ENCODE measurements around the gene TRAPPC2L.

TRAPPC2L gene

GRCh38 chr16:88881675-88882357 lies 24.9 kb downstream of the TRAPPC2L start:
- no peak overlapping the region for H3K4me3 ChIP-seq (ENCODE audit: low read length)
- H2AFZ ChIP-seq (ENCODE audit: low read length), result no peak overlapping the region
- no peaks in the 10 kb centered on the region for H3K4me1 ChIP-seq (ENCODE audit: low read length)
- no peaks in the 10 kb centered on the region for H3K36me3 ChIP-seq (replicated peaks; ENCODE audit: insufficient read depth, low read length)
- H3K27me3 ChIP-seq (replicated peaks; ENCODE audit: insufficient read depth, low read length), result no peaks in the 10 kb centered on the region
- no peak for DNase-seq
- TF ChIP-seq CTCF (IDR thresholded peaks at IDR 0.05; ENCODE audit: low read length) (no peak), EZH2 (optimal IDR thresholded peaks at IDR 0.05; ENCODE audit: low read depth, low read length) (no peak), EZH2phosphoT487 (IDR thresholded peaks at IDR 0.05; ENCODE audit: low read length) (no peak)
- H3K4me2 ChIP-seq (ENCODE audit: low read depth, low read length), result no peak overlapping the region
- H3K9ac ChIP-seq (ENCODE audit: low read length), result no peak overlapping the region
- no peaks in the 10 kb centered on the region for H3F3A ChIP-seq (ENCODE audit: insufficient read depth, low read length)
- no peaks in the 10 kb centered on the region for H3K9me2 ChIP-seq (replicated peaks; ENCODE audit: insufficient read depth, low read length)
- no peaks in the 10 kb centered on the region for H3K9me3 ChIP-seq (replicated peaks; ENCODE audit: insufficient read depth, low read length)
- no peak overlapping the region for H3K27ac ChIP-seq (ENCODE audit: low read length)
- no peaks in the 10 kb centered on the region for H3K79me2 ChIP-seq (ENCODE audit: low read length)
- H4K20me1 ChIP-seq (ENCODE audit: insufficient read depth, low read length), result no peaks in the 10 kb centered on the region

DNA sequence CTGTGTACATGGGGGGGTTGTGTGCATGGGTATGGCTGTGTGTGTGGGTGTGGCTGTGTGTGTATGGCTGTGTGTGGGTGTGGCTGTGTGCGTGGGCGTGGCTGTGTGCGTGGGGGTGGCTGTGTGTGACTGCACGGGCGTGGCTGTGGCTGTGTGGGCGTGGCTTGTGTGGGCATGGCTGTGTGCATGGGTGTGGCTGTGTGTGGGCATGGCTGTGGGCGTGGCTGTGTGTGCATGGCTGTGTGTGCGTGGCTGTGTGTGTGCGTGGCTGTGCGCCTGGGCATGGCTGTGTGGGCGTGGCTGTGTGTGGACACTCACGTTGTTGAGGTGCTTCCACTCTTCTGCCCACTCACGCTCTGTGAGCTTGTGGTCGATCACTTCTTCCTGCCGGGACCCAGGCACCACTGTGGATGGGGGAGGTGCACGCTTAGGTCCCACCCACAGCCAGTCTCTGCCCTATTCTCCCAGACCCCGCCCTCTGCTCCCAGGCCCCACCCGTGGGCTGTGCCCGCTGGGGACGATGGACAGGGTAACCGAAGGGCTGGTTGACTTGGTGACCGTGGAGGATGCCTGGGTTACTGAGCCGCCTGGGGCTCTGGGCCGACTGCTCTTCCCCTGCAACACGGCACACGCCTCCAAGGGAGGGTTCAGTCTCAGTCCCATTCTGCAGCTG lies 25.6 kb downstream of the TRAPPC2L start:
- Histone ChIP-seq H3K36me3 (replicated peaks; ENCODE audit: insufficient read depth, low read length) (no peaks in the 10 kb centered on the region), H3K9ac (ENCODE audit: low read length) (no peak overlapping the region), H3K9me2 (replicated peaks; ENCODE audit: insufficient read depth, low read length) (no peaks in the 10 kb centered on the region), H3K27ac (ENCODE audit: low read length) (no peak overlapping the region), H3K79me2 (ENCODE audit: low read length) (no peaks in the 10 kb centered on the region), H3K4me1 (ENCODE audit: low read length) (no peaks in the 10 kb centered on the region), H3F3A (ENCODE audit: insufficient read depth, low read length) (no peaks in the 10 kb centered on the region), H4K20me1 (ENCODE audit: insufficient read depth, low read length) (no peaks in the 10 kb centered on the region), H3K4me2 (ENCODE audit: low read depth, low read length) (no peak overlapping the region), H2AFZ (ENCODE audit: low read length) (no peak overlapping the region), H3K9me3 (replicated peaks; ENCODE audit: insufficient read depth, low read length) (no peaks in the 10 kb centered on the region), H3K27me3 (replicated peaks; ENCODE audit: insufficient read depth, low read length) (no peaks in the 10 kb centered on the region), H3K4me3 (ENCODE audit: low read length) (no peak overlapping the region)
- no peak for TF ChIP-seq CTCF (IDR thresholded peaks at IDR 0.05; ENCODE audit: low read length)
- TF ChIP-seq EZH2 (optimal IDR thresholded peaks at IDR 0.05; ENCODE audit: low read depth, low read length), result no peak
- no peak for TF ChIP-seq EZH2phosphoT487 (IDR thresholded peaks at IDR 0.05; ENCODE audit: low read length)
- no peak for DNase-seq

GRCh38 chr16:88883117-88883895 lies 26.4 kb downstream of the TRAPPC2L start:
- H3K4me3 ChIP-seq (ENCODE audit: low read length), result no peak overlapping the region
- no peaks in the 10 kb centered on the region for H3K27me3 ChIP-seq (replicated peaks; ENCODE audit: insufficient read depth, low read length)
- H3K9me3 ChIP-seq (replicated peaks; ENCODE audit: insufficient read depth, low read length), result no peaks in the 10 kb centered on the region
- no peaks in the 10 kb centered on the region for H3F3A ChIP-seq (ENCODE audit: insufficient read depth, low read length)
- no peak overlapping the region for H3K4me2 ChIP-seq (ENCODE audit: low read depth, low read length)
- H2AFZ ChIP-seq (ENCODE audit: low read length), result no peak overlapping the region
- H3K27ac ChIP-seq (ENCODE audit: low read length), result no peak overlapping the region
- DNase-seq, result no peak
- H3K36me3 ChIP-seq (replicated peaks; ENCODE audit: insufficient read depth, low read length), result no peaks in the 10 kb centered on the region
- TF ChIP-seq CTCF (IDR thresholded peaks at IDR 0.05; ENCODE audit: low read length) (no peak), EZH2phosphoT487 (IDR thresholded peaks at IDR 0.05; ENCODE audit: low read length) (no peak), EZH2 (optimal IDR thresholded peaks at IDR 0.05; ENCODE audit: low read depth, low read length) (no peak)
- no peaks in the 10 kb centered on the region for H4K20me1 ChIP-seq (ENCODE audit: insufficient read depth, low read length)
- no peaks in the 10 kb centered on the region for H3K79me2 ChIP-seq (ENCODE audit: low read length)
- H3K9ac ChIP-seq (ENCODE audit: low read length), result no peak overlapping the region
- H3K9me2 ChIP-seq (replicated peaks; ENCODE audit: insufficient read depth, low read length), result no peaks in the 10 kb centered on the region
- no peaks in the 10 kb centered on the region for H3K4me1 ChIP-seq (ENCODE audit: low read length)
